HG02610 (cell line): ENCODE measurements around the gene NDUFC2.
"Not testable (repeated sequence)": the region's sequence is repeated elsewhere in the genome, so short reads cannot be mapped to it uniquely, and the experiment has no call there.

Source experiments
- ATAC-seq: cut with Tn5 transposase; IDR thresholded peaks from one replicate; pipeline ENCODE4 v1.9.1; 2021; ENCODE audit warnings: mild to moderate bottlenecking, moderate library complexity; ENCODE audit not compliant: unreplicated experiment

The NDUFC2 gene

GRCh38 chr11:78080084-78080817 lies 589 bp upstream of the NDUFC2 start:
- no peak for ATAC-seq

- ATAC-seq = no peak
These were observed 1.2 kb downstream of the NDUFC2 start for GRCh38 chr11:78078218-78079167.

- not testable (repeated sequence) for ATAC-seq
These were observed 2.1 kb downstream of the NDUFC2 start for GRCh38 chr11:78077592-78077991.

GRCh38 chr11:78076733-78077403 lies 2.8 kb downstream of the NDUFC2 start:
- no peak for ATAC-seq

GRCh38 chr11:78074756-78075155 lies 4.9 kb downstream of the NDUFC2 start:
- no peak for ATAC-seq

- ATAC-seq = no peak
These were observed 7.2 kb downstream of the NDUFC2 start for GRCh38 chr11:78072455-78072854.

- no peak for ATAC-seq
These were observed 7.9 kb downstream of the NDUFC2 start for GRCh38 chr11:78071717-78072116.

- ATAC-seq = no peak
These were observed 9.0 kb downstream of the NDUFC2 start for GRCh38 chr11:78070621-78071020.

- ATAC-seq = no peak
These were observed 10.2 kb downstream of the NDUFC2 start for GRCh38 chr11:78069465-78069864.

- no peak for ATAC-seq
These were observed 12.0 kb downstream of the NDUFC2 start for GRCh38 chr11:78067704-78068103.

GRCh38 chr11:78066471-78066870 lies 13.2 kb downstream of the NDUFC2 start:
- no peak for ATAC-seq

- no peak for ATAC-seq
These were observed 14.5 kb downstream of the NDUFC2 start for GRCh38 chr11:78065203-78065602.

- no peak for ATAC-seq
These were observed 16.1 kb downstream of the NDUFC2 start, which contains the start of gene THRSP for GRCh38 chr11:78063440-78064181. TSS of gene THRSP (plus strand) at chr11:78063861. CDS start at chr11:78063882, 21 bp downstream.

- ATAC-seq = no peak
These were observed 17.0 kb downstream of the NDUFC2 start for GRCh38 chr11:78062671-78063070.

GRCh38 chr11:78061921-78062311 lies 17.7 kb downstream of the NDUFC2 start:
- ATAC-seq = no peak

- ATAC-seq = no peak
These were observed 18.4 kb downstream of the NDUFC2 start for GRCh38 chr11:78061088-78061920.

- ATAC-seq = no peak
These were observed 19.1 kb downstream of the NDUFC2 start for GRCh38 chr11:78060533-78060932.

- ATAC-seq = not testable (repeated sequence)
These were observed 19.8 kb downstream of the NDUFC2 start for GRCh38 chr11:78059749-78060328.

- no peak for ATAC-seq
These were observed 22.1 kb downstream of the NDUFC2 start for GRCh38 chr11:78057462-78058055.
